Endothelial cell of hepatic sinusoid (primary cell): ENCODE data around the gene HSPA1A.
"Not testable (repeated sequence)": the region's sequence is repeated elsewhere in the genome, so short reads cannot be mapped to it uniquely, and the experiment has no call there.

Source experiments
- in situ Hi-C: cut with HindIII; loops from 2 replicates; pipeline ENCODE4 v1.10.0; 2017; ENCODE audit warnings: low sequenced_read_pairs

Gene HSPA1A

GRCh38 chr6:31861150-31861549 is 45.8 kb downstream of the HSPA1A start:
- in situ Hi-C loops = no loop called here

DNA sequence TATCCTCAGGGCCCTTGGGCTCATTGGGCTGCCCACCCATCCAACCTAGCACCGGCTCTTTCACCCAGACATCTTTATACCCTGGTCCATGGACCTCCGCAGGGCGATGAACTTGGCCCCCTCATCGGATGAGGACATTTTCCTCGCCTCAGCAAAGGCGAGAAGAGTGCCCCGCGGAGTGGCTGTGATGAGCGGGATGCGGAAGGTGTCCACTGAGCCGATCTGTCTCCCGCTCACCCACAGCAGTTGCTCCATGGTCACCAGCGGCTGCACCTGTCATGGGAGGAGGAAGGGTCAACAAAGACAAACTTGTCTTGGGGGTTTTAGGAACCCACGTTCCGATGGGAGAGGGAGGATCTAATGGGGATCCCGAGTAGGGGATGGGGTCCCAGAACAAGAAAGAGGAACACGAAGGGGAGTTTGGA is 46.6 kb downstream of the HSPA1A start:
- in situ Hi-C loops = no loop called here

DNA sequence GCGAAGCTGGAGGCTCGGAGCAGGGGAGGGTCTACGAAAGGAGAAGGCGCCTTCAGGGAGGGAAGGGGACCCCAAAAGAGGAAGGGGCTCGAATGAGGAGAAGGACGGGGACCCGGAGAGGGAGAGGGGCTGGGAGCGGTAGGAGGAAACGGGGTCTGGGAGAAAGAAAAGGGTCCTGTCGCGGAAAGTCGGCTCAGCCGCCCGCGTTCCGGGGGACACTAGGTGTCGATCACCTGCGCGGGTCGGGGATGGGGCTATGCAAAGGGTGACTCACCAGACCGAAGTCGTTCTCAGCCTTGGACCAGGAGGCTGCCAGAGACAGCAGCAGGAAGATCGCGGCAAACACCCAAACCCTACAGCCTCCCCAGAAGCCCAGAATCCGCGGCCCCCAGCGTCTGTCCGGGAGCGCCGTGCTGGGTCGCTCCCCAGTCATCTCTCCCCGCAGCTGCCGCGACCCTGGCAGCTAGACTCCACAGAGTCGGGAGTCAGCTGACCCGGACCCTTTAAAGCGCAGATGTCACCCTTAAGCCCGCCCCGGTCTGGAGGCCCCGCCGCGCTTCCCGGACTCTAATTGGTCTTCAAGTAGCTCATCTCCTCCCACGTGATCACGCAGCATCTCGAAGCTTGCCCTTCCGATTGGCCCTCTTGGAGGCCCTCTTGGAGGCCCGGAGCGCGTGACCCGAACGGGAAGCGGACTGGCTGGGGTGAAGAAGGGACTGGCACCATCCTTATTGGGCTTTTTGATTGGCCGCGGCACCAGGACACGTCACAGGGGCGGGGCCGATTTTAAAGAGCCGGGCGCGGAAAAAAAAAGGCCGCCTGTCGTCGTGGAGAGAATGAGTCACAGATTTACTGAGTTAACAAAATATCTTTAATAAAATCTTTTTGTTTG is 47.2 kb downstream of the HSPA1A start, which contains the start of gene NEU1:
Gene NEU1 (minus strand): TSS at position 478 of the 892 bp plus-strand sequence. CDS start 45 bp downstream, at position 433.
- in situ Hi-C loops = no loop called here

DNA sequence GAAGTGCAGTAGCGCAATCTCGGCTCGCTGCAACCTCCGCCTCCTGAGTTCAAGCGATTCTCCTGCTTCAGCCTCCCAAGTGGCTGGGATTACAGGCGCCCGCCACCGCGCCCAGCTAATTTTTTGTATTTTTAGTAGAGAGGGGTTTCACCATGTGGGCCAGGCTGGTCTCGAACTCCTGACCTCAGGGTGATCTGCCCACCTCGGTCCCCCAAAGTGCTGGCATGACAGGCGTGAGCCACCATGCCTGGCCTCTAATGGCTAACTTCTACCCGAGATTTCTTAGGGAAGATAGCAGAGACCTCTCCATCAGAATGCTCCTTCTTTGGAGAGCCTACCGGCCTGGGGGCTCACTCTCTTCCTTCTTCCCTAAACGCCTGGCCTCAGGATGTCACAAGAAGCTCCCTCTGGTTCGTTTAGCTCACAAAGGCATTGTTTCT is 48.8 kb downstream of the HSPA1A start:
- in situ Hi-C loops = not testable (repeated sequence)

DNA sequence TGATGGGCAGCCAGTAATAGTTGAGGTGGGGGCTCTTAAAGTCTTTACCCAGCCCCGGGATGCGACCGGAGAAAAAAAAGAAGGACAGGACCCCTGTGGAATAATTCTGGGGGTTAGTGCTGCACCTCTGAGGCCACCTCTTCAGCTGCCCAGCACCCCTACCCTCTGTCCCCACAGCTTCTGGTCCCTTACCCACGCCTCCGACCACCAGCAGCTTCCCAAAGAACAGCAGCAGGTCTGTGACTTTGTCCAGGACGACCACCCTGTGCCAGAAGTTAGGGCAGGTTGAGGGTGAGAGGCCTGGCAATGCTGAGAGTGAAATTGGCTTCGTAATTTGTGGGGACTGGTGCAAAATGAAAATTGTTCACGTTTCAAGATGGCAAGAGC is 49.5 kb downstream of the HSPA1A start:
- in situ Hi-C loops = no loop called here

DNA sequence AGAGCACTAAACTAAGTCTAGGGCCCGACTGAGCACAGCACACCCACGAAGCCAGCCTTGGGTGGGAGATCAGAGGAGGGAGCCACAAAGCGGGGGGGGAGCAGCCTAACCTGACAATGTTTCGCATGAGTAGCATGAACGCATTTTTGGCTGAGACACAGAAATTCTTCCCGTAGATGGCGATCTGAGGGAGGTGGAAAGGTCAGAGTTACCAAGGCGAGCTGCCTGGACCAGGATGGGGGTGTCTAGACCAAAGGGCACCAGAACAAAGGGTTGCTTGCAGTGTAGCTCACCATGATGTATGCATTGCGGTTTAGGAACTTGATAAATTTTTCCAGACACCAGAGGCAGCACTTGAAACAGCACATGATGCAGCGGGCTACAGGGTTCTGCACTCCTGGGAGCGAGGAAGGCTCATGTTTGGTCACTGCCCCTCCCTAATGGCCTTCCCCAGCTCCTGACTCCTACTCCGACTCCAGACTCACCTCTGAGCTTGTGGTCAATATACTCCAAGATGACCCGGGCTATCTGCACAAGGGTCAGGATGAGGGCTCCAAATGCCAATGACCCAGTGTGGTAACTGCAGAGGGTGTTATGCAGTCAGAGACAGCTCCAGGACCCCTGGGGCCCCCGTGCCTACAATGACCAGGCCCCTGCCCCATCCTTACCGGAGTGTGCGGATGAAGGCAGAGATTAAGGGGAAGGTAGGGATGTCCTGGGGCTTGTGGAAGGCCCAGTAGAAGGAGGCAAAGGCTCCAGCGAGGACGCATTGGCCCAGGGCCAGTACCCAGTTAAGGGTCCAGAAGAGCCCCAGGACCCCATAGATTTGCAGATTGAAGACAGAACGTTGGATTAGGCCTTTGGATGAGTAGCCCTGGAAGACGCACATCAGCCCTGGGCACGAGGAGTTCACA is 50.1 kb downstream of the HSPA1A start:
- in situ Hi-C loops = no loop called here
